Measurements from ENCODE around the gene FAM78A.
"Not testable (repeated sequence)": the region's sequence is repeated elsewhere in the genome, so short reads cannot be mapped to it uniquely, and the experiment has no call there.

FAM78A gene

GRCh38 chr9:131236161-131236560, 40.1 kb downstream of the FAM78A start:
- no peak for DNase-seq

DNA sequence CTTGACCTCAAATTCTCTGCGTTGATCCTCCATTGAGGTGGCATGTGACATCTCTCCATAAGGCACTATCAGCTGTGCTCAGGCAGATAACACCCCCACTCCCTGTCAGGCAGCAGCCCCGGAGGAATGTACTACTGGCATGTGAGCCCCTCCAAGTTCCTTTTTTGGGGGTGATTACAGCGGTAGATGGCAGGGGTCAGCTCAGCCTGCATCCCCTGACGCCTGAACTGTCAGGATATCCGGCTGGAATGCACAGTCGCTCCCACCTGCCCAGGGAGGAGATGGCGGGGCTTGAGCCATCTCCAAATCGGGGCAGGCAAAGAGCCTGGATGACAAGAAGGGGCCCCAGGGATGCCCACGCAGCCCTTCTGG, 40.8 kb downstream of the FAM78A start:
- no peak for DNase-seq

DNA sequence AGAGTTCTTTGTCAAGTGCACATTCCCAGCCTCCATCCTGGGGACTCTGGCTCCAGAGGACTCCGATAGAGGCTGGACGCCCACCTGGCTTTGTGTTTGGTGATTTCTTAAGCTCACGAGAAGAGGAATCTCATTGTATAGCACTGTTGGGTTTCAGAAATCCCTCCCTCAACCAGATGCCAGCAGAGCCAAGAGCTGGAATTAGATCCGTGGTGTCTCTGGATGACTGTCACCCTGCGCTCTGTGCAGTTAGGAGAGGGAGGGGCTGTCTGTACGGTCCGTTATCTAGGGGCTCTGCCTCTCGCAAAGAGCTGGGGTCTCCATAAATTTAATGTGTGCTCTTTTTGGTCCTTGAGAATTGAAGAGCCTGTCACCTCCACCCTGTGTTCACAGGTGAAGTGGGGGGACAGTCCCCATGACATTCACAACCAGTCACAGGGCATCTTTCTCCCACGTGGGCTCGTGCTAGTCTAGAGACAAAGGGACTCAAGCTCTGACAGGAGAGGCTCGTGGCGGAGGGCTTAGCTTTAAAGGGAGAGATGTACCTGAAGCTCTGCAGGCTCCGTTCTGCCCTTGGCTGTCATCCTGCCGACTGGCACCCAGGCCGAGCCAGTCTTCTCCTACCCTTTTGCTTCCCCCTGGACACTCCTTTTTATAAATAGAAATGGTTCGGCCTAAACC, 41.4 kb downstream of the FAM78A start:
- DNase-seq, result no peak

- no peak for DNase-seq
Observed at GRCh38 chr9:131233995-131234394, 42.3 kb downstream of the FAM78A start.

GRCh38 chr9:131233556-131233955, 42.8 kb downstream of the FAM78A start:
- DNase-seq, result no peak

- no peak for DNase-seq
Observed at GRCh38 chr9:131228988-131229387, 47.3 kb downstream of the FAM78A start.

- no peak for DNase-seq
Observed at GRCh38 chr9:131227959-131228460, 48.3 kb downstream of the FAM78A start.

DNA sequence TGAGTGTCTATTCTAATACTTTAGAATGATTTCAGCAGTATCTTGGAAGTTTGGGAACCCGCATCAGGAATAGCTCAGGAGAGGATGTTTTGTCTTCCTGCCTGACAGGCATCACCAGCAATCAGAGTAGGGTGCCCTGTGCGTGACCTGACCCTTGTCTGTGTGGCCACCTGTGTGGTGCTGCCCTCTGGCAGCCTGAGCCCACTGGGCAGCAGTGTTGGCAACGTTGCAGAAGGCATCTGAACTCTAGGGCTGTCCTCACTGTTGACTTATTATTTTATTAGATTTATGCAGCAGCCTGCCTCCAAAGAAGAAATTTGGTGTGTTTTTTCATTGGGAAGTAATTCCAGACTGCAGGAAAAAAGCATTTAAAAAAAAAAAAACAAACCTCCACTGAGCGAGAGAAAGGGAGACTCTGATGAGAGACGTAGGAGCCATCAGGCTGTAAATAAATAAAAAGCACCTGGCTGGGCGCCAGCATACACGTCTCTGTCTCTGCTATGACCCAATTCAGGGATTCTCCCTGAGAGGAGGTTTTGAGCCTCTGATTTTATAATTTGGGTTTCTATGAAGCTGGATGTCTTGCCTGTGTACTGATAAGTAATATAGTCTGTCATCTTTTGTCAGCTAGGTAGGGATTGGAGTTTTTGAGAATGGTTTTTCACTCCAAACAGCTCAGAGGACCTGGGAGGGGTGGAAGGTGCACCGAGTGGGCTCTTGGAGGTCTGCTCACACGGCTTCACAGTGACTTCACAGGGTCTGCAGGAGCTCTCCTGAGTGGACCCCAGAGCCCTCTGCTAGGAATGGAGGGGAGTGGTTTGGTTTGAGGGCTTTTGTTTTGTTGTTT, 49.0 kb downstream of the FAM78A start:
- DNase-seq, result no peak

DNA sequence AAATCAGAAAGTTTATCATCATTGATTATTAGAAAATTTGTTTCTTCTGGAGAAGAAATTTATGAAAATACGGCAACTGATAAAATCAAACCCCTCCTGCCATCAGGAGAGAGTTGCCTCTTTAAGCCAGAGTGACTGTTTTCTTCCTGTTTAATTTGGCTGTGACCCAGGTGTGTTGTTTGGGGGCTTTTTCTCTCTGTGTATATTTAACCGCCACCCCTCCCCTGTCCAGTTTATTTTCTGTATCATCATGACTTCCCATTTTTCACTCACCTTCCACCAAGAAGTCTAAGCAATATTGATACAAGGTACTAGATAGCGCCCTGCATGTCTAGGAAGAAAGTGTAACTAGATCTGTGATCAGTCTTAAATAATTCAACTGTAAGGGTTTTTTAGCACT, 50.1 kb downstream of the FAM78A start:
- DNase-seq, result no peak

DNA sequence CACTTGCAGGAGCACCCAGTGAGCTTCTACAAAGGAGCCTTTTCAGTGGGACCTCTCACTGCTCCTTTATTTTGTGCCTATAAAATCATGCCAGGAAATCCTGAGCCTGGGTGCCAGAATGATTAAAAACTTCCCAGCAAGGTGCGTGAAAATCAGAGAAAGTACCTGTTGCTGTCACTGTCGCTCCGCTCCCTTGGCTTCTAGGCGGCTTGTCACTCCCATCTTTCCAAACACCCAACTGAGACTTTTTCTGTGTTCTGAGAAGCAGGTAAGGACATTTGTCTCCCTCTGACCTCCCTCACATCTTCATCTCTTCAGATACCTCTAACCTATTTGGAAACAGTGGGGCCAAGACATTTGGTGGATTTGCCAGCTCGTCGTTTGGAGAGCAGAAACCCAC, 53.9 kb downstream of the FAM78A start:
- DNase-seq, result no peak

DNA sequence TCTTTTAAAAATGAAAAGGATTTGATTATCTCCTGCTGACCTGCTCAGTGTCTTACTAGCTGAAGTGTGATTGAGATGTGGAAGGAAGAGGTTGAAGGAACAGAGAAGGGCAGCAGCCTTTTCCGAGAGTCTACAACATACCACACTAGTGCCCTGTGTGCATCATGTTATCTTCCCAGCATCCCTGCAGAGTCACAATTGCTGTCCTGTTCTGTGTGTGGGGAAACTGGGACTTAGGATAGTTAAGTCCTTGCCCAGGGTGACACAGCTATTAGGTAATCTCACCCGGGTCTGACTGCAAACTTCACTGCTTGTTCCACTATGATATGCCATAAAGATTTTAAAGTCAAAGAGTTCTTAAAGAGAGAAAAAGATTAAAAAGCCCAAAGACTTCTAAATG, 55.8 kb downstream of the FAM78A start:
- DNase-seq, result no peak

DNA sequence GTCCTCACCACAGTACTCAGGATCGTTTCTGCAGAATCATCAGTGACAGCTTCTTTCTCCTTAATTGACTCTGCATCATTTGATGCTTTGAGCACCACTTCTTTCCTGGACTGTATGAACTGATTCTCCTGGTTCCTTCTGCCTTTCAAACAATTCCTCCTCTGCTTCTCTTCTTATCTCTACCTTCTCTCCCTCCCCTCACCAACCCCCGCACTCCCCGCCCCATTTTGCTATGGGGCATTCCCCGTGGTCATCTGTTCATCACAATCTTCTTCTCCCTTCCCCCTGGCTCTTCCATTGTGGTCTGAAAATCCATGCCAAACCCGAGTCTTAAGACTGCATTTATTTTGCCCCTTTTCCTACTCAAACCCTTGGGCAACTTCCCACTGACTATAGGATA, 57.9 kb downstream of the FAM78A start:
- DNase-seq, result no peak

- no peak for DNase-seq
Observed at GRCh38 chr9:131217331-131218031, 58.8 kb downstream of the FAM78A start.

DNA sequence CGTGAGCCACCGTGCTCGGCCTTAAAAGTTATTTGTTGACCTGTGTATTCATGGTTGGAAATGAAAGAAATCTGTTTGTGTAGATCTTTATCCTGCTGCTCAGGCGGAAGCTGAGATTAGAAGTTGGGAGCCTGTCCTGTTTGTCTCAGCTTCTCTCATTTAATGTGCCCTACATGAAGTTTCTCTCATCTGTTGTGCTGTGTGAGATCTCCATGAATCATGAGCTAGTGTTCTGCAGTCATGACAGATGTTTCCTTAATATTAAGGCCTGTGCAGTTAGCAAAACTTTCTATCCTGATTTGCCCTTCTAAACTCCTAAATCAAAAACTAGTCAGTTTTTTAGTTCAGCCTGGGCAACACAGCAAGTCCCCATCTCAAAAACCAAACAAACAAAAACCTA, 59.5 kb downstream of the FAM78A start:
- DNase-seq, result no peak

DNA sequence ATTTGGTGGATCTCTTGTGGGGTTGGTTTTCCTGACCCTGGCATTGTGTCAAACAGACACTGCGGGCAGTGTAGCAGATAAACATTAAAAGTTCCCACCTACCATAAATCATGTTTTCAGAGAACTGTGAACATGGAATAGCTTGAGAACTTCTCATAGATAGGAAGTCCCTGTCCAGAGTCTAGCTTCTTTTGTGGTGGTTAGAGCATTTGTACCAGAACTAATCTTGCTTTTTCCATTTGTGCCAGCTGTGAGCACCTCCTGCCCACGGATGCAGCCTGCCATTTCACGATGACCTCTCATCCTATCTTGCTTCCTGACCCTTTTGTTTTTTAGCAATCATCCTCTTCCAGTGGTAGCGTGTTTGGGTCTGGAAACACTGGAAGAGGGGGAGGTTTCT, 61.4 kb downstream of the FAM78A start:
- DNase-seq, result no peak

DNA sequence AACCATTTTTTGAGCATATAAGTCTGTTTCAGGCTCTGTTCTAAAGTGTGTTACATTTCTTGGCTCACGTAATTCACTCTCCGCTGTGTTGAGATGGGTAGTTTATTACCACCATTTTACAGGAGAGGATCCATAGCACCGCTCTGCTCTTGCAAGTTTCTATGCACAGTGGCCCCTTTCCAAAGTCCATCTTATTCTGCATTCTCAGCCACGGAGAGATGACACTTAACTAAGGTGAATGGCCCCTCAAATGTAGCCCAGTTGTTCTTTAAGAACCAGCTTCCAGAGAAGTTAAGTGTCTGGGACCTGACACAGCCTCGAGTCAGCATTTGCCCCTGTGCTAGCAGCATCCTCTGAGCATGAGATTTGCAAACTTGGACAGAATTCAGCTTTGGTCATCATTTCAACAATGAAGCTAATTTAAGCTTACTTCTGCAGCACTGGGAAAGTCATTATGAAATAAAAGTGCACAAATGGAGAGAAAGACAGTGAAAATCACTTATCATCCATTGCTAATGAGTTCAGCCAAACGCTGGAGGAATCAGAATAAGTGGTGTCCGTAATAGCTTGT, 61.9 kb downstream of the FAM78A start:
- DNase-seq, result no peak

DNA sequence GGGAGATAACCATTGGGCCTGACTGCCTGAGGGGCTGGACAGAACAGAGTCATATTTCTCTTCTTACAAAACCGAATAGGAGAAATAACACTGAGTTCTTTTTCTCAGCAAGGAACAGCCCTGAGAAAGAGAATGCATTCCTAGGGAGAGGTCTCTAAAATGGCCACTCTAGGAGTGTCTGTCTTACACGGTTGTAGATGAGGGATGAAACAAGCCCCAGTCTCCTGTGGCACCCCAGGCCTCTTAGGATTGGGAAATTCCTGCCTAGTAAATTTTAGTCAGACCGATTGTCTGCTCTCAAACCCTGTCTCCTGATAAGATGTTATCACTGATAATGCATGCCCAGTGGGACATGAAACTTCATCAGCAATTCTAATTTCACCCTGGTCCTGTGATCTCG, 64.4 kb downstream of the FAM78A start:
- DNase-seq, result not testable (repeated sequence)
